ENCODE results near the gene KLRF2. TPM values are rescaled to one million over a fixed set of nuclear protein-coding genes. Genes with fewer than 3 reads are reported as not detected.

KLRF2 gene
- total RNA-seq, 1 experiment from 2014 or later, result not detected

DNA sequence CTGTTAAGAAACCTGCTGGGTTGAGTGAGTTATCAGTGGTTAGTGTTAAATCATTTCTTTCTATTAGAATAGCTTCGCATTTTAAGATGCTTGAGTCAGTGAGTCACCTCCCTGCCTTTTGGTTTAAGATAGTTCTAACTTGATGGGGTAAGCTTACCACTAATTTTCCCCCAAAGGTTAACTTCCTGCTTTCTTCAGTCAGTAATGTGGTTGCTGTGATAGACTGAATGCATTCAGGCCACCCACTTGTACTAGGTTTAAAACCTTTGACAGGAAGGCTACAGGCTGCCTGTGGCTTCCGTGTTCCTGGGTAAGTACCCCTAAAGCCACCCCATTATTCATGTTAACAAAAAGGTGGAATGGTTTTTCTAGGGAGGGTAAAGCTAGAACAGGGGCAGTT, 25.6 kb downstream of the KLRF2 start:
- Histone ChIP-seq H3K27me3 (replicated peaks; ENCODE audit: control insufficient read depth, insufficient read depth, low read length) (no peaks in the 10 kb centered on the region), H3K4me1 (no peaks in the 10 kb centered on the region), H3K4me3 (ENCODE audit: low read depth, low read length) (no peak overlapping the region), H3K36me3 (ENCODE audit: control insufficient read depth, insufficient read depth, low read length) (no peaks in the 10 kb centered on the region), H3K9me3 (peaks cover 20% of the 10 kb centered on the region)
- no TSS peak for BruUV-seq (replicated peaks)
- TF ChIP-seq, protein P1, sequence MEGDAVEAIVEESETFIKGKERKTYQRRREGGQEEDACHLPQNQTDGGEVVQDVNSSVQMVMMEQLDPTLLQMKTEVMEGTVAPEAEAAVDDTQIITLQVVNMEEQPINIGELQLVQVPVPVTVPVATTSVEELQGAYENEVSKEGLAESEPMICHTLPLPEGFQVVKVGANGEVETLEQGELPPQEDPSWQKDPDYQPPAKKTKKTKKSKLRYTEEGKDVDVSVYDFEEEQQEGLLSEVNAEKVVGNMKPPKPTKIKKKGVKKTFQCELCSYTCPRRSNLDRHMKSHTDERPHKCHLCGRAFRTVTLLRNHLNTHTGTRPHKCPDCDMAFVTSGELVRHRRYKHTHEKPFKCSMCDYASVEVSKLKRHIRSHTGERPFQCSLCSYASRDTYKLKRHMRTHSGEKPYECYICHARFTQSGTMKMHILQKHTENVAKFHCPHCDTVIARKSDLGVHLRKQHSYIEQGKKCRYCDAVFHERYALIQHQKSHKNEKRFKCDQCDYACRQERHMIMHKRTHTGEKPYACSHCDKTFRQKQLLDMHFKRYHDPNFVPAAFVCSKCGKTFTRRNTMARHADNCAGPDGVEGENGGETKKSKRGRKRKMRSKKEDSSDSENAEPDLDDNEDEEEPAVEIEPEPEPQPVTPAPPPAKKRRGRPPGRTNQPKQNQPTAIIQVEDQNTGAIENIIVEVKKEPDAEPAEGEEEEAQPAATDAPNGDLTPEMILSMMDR (IDR thresholded peaks at IDR 0.05; ENCODE audit: insufficient read depth in 1 of 2, low read depth in 1 of 2, low read length in 1 of 2, severe bottlenecking in 1 of 2, unreplicated experiment in 1 of 2), result no peak
- H3K4me3 Mint-ChIP-seq (ENCODE audit: unreplicated experiment), result no peak overlapping the region
- H3K27ac Mint-ChIP-seq (ENCODE audit: unreplicated experiment), result no peak overlapping the region
- POLR2A ChIA-PET, result no interaction called here
- CTCF ChIA-PET, result no interaction called here
- no peaks in the 10 kb centered on the region for H3K36me3 Mint-ChIP-seq (ENCODE audit: insufficient read depth, unreplicated experiment)
- intact Hi-C loops (cut with micrococcal nuclease; ENCODE audit: unreplicated experiment), result no loop called here
- H3K9me3 Mint-ChIP-seq (ENCODE audit: unreplicated experiment), result peaks cover 58% of the 10 kb centered on the region
- H3K4me1 Mint-ChIP-seq (ENCODE audit: low read depth, unreplicated experiment), result no peaks in the 10 kb centered on the region
- no peaks in the 10 kb centered on the region for H3K27me3 Mint-ChIP-seq (ENCODE audit: insufficient read depth, unreplicated experiment)
- no peak for DNase-seq

DNA sequence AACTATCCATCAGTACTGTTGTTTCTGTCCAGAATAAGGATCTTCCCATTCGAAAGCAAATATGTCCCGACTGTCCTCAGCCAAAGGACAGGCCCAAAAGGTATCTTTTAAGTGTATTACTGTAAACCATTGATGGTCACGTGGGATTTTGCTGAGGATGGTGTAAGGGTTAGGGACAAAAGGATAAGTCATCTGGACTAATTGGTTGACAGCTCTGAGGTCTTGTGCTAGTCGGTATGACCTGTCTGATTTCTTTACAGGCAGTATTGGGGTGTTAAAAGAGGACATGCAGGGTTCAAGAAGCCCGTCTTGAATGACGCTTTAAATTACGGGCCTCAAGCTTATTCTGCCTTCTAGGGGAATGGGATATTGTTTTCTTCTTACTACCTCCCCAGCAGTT, 26.5 kb downstream of the KLRF2 start:
- H3K9me3 Mint-ChIP-seq (ENCODE audit: unreplicated experiment), result peaks cover 58% of the 10 kb centered on the region
- CTCF ChIA-PET, result no interaction called here
- BruUV-seq (replicated peaks), result no TSS peak

DNA sequence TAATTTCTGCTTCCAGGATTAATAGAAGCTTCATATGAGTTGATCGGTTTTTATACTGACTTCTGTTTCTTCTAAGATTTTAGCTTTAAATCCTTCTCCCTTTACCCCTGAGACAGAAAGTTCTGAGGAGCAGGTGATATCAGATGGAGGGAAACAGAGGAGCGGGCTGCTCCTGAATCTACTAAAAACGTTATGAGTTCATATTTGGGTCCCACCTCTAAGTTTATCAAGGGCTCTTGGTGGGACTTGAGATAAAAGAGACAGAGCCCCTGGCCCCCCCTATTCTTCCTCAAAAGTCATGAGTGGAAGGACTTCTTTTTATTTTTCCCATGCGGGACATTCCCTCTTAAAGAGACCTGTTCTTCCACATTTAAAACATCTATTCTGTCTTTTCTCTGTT, 27.1 kb downstream of the KLRF2 start:
- Mint-ChIP-seq H3K27me3 (ENCODE audit: insufficient read depth, unreplicated experiment) (no peaks in the 10 kb centered on the region), H3K9me3 (ENCODE audit: unreplicated experiment) (peaks cover 57% of the 10 kb centered on the region), H3K4me3 (ENCODE audit: unreplicated experiment) (no peak overlapping the region), H3K36me3 (ENCODE audit: insufficient read depth, unreplicated experiment) (no peaks in the 10 kb centered on the region), H3K27ac (ENCODE audit: unreplicated experiment) (no peak overlapping the region), H3K4me1 (ENCODE audit: low read depth, unreplicated experiment) (no peaks in the 10 kb centered on the region)
- BruUV-seq (replicated peaks), result no TSS peak
- ChIA-PET CTCF (no interaction called here), POLR2A (no interaction called here)
- no peak for DNase-seq
- Histone ChIP-seq H3K27me3 (replicated peaks; ENCODE audit: control insufficient read depth, insufficient read depth, low read length) (no peaks in the 10 kb centered on the region), H3K4me3 (ENCODE audit: low read depth, low read length) (no peak overlapping the region), H3K9me3 (peaks cover 19% of the 10 kb centered on the region), H3K4me1 (no peaks in the 10 kb centered on the region), H3K36me3 (ENCODE audit: control insufficient read depth, insufficient read depth, low read length) (no peaks in the 10 kb centered on the region)
- intact Hi-C loops (cut with micrococcal nuclease; ENCODE audit: unreplicated experiment), result no loop called here
- TF ChIP-seq, protein P1 (IDR thresholded peaks at IDR 0.05; ENCODE audit: insufficient read depth in 1 of 2, low read depth in 1 of 2, low read length in 1 of 2, severe bottlenecking in 1 of 2, unreplicated experiment in 1 of 2), result no peak

More for the DNA sequence above, 26.5 kb downstream of the KLRF2 start:
- Mint-ChIP-seq H3K36me3 (ENCODE audit: insufficient read depth, unreplicated experiment) (no peaks in the 10 kb centered on the region), H3K4me3 (ENCODE audit: unreplicated experiment) (no peak overlapping the region), H3K4me1 (ENCODE audit: low read depth, unreplicated experiment) (no peaks in the 10 kb centered on the region), H3K27me3 (ENCODE audit: insufficient read depth, unreplicated experiment) (no peaks in the 10 kb centered on the region), H3K27ac (ENCODE audit: unreplicated experiment) (no peak overlapping the region)
- TF ChIP-seq, protein P1 (IDR thresholded peaks at IDR 0.05; ENCODE audit: insufficient read depth in 1 of 2, low read depth in 1 of 2, low read length in 1 of 2, severe bottlenecking in 1 of 2, unreplicated experiment in 1 of 2), result no peak
- POLR2A ChIA-PET, result no interaction called here
- intact Hi-C loops (cut with micrococcal nuclease; ENCODE audit: unreplicated experiment), result no loop called here
- Histone ChIP-seq H3K4me1 (no peaks in the 10 kb centered on the region), H3K36me3 (ENCODE audit: control insufficient read depth, insufficient read depth, low read length) (no peaks in the 10 kb centered on the region), H3K27me3 (replicated peaks; ENCODE audit: control insufficient read depth, insufficient read depth, low read length) (no peaks in the 10 kb centered on the region), H3K4me3 (ENCODE audit: low read depth, low read length) (no peak overlapping the region), H3K9me3 (peaks cover 19% of the 10 kb centered on the region)
- no peak for DNase-seq

Data from Caco-2 (cell line).